Lung (tissue), 12 donors: ENCODE data around the gene TPRG1. TPM values are rescaled to one million over a fixed set of nuclear protein-coding genes. Genes with fewer than 3 reads are reported as not detected.

Source experiments
- ATAC-seq: fragments of 200-7000 bp; cut with Tn5 transposase; one replicate; pipeline ENCODE4 v1.9.1; 2020; ENCODE audit warnings: moderate number of reproducible peaks; ENCODE audit not compliant: insufficient read depth, low FRiP score
- DNase-seq, 3 donors: peaks; one replicate each; pipeline ENCODE4 v3.0.0-alpha.2; 2013 to 2017
- H3K27ac ChIP-seq, 2 donors: one replicate each; pipeline ENCODE4 v1.5.1; 2013; ENCODE audit warnings: mild to moderate bottlenecking in 2 of 2, moderate library complexity in 2 of 2, control low read depth in 1 of 2, inconsistent platforms in 1 of 2, low read depth in 1 of 2, low read length in 1 of 2
- H3K27me3 ChIP-seq, 3 donors: one replicate each; pipeline ENCODE4 v1.5.1; 2013; ENCODE audit warnings: low read length in 2 of 3; ENCODE audit not compliant: control insufficient read depth in 3 of 3, insufficient read depth in 3 of 3
- H3K36me3 ChIP-seq, 4 donors: one replicate each; pipeline ENCODE4 v1.5.1; 2013; ENCODE audit warnings: low read length in 4 of 4, mild to moderate bottlenecking in 1 of 4, moderate library complexity in 1 of 4; ENCODE audit not compliant: control insufficient read depth in 4 of 4, insufficient read depth in 4 of 4
- H3K4me1 ChIP-seq, 5 donors: one replicate each; pipeline ENCODE4 v1.5.1; 2013; ENCODE audit warnings: low read length in 5 of 5, mild to moderate bottlenecking in 2 of 5, moderate library complexity in 1 of 5; ENCODE audit not compliant: control insufficient read depth in 5 of 5, insufficient read depth in 5 of 5
- H3K4me3 ChIP-seq: one replicate; pipeline ENCODE4 v1.5.1; 2013; ENCODE audit warnings: mild to moderate bottlenecking, control low read depth, moderate library complexity
- H3K9ac ChIP-seq, 2 donors: one replicate each; pipeline ENCODE4 v1.5.1; 2013; ENCODE audit warnings: low read length in 2 of 2, control low read depth in 1 of 2; ENCODE audit not compliant: insufficient read depth in 1 of 2
- H3K9me3 ChIP-seq, 4 donors: one replicate each; pipeline ENCODE4 v1.5.1; 2013; ENCODE audit warnings: low read length in 3 of 4, mild to moderate bottlenecking in 1 of 4, moderate library complexity in 1 of 4; ENCODE audit not compliant: control insufficient read depth in 4 of 4, insufficient read depth in 3 of 4
- WGBS, 2 donors: extraction: QIAGEN DNeasy Blood & Tissue Kit; methylation state at CpG; one replicate each; pipeline ENCODE4 v1.1.7; 2013; 5-methylcytosine and 5-hydroxymethylcytosine counted together
- polyA plus RNA-seq, 2 donors: library from polyadenylated mRNA; stranded (reverse); fragments of 200-250 nt; gene quantifications; one replicate each; pipeline ENCODE4 v1.2.1, GENCODE V29; 2013
- total RNA-seq, 2 donors: library from RNA; depleted of rRNA in 1 of 2; stranded (reverse); fragments of >200 nt in 1 of 2; gene quantifications; one replicate each; pipeline ENCODE4 v1.2.1, GENCODE V29; 2014 to 2021
- TF ChIP-seq, protein P1 (sequence below): IDR thresholded peaks from 2 replicates; pipeline ENCODE4 v1.5.1; 2012; ENCODE audit warnings: mild to moderate bottlenecking; ENCODE audit errors: control extremely low read depth, extremely low read depth
- donor health status: control.
- donor health status: control.
- donor health status: Bipolar disorder and iron deficiency.
- donor health status: healthy.
- donor health status: DM: yes; HTN: yes; CAD: no.

The TPRG1 gene
- total and polyA plus RNA-seq, 4 donors: 3.7 to 13.8 (median 9.4) TPM

DNA sequence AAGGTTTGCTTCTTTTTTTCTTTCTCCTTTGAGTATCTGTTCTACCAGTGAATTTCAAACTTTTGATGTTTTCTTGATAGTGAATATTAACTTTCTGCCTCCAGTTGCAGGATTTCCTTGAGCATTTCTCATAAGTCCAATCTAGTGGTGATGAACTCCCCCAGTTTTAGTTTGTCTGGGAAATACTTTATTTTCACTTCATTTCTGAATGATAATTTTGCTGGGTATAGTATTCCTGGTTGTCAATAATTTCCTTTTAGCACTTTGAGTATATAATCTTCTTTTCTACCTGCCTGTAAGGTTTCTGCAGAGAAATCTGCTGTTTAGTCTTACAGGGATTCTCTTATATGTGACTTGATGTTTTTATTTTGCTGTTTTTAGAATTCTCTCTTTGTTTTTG lies 21.0 kb downstream of the TPRG1 start:
- H3K36me3 ChIP-seq: no peaks in the 10 kb centered on the region
- peaks cover 0 to 13% (median 11%) of the 10 kb centered on the region in 4 donors for H3K9me3 ChIP-seq
- no peak for ATAC-seq
- no peak overlapping the region for H3K27ac ChIP-seq
- no peak overlapping the region for H3K4me3 ChIP-seq
- H3K9ac ChIP-seq: no peak overlapping the region
- TF ChIP-seq, protein P1, sequence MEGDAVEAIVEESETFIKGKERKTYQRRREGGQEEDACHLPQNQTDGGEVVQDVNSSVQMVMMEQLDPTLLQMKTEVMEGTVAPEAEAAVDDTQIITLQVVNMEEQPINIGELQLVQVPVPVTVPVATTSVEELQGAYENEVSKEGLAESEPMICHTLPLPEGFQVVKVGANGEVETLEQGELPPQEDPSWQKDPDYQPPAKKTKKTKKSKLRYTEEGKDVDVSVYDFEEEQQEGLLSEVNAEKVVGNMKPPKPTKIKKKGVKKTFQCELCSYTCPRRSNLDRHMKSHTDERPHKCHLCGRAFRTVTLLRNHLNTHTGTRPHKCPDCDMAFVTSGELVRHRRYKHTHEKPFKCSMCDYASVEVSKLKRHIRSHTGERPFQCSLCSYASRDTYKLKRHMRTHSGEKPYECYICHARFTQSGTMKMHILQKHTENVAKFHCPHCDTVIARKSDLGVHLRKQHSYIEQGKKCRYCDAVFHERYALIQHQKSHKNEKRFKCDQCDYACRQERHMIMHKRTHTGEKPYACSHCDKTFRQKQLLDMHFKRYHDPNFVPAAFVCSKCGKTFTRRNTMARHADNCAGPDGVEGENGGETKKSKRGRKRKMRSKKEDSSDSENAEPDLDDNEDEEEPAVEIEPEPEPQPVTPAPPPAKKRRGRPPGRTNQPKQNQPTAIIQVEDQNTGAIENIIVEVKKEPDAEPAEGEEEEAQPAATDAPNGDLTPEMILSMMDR: no peak
- H3K4me1 ChIP-seq: no peaks in the 10 kb centered on the region
- DNase-seq: no peak
- H3K27me3 ChIP-seq: no peaks in the 10 kb centered on the region

DNA sequence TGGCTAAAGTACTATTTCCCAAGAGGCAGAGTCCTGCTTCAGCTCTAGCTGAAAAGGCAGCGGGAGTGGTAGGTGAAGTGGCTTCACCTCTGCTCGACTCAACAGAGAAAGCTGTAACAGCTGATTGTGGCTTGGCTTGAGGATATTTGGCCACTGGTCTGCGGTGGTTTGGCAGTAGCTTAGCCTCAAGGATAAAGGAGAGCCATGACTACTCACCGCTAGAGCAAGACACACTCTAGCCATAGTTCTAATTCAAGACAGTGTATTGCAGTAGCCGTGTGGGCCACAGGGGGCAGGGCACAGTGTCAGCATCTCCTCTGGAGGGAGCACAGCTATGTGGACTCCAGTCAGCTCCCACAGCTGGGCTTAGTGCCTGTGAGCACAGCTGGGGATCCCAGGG lies 23.5 kb downstream of the TPRG1 start:
- Histone ChIP-seq H3K4me1 (peaks cover 0 to 3% (median 0%) of the 10 kb centered on the region in 5 donors), H3K27me3 (no peaks in the 10 kb centered on the region), H3K9me3 (peaks cover 0 to 13% (median 11%) of the 10 kb centered on the region in 4 donors), H3K27ac (no peak overlapping the region), H3K4me3 (no peak overlapping the region), H3K36me3 (no peaks in the 10 kb centered on the region), H3K9ac (no peak overlapping the region)
- ATAC-seq (peak; percentile 58), DNase-seq (no peak)
- whole genome bisulfite sequencing, 2 donors: 76 to 87% methylated on average over 5 of the region's 5 CpGs
- TF ChIP-seq, protein P1: no peak

GRCh38 chr3:189202106-189202505 lies 30.3 kb downstream of the TPRG1 start:
- Histone ChIP-seq H3K4me1 (peaks cover 0 to 8% (median 0%) of the 10 kb centered on the region in 5 donors), H3K9ac (no peak overlapping the region), H3K9me3 (no peaks in the 10 kb centered on the region), H3K36me3 (no peaks in the 10 kb centered on the region), H3K27me3 (no peaks in the 10 kb centered on the region), H3K4me3 (no peak overlapping the region), H3K27ac (no peak overlapping the region)
- DNase-seq (no peak), ATAC-seq (no peak)
- 78 to 86% methylated on average over 6 of the region's 6 CpGs for WGBS, 2 donors
- TF ChIP-seq, protein P1: no peak

DNA sequence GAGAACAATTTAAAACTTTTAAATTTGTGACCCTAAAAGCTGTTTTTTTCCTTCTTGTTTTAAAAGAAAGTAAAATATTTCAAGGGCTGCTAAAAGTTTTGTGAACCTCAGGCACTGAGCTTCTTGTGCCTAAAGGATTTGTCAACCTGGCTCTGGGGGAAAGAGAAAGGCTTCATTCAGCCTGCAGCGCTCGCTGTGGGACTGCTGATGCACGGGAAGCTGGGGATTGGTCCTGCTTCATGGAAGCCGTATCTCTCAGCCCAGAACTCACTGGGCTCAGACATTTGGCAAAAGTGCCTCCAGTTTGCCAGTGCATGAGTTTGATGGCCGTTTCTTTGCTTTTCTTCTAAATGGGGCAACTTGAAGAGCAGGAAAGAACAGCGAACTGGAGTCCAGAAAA lies 30.8 kb downstream of the TPRG1 start:
- no peaks in the 10 kb centered on the region for H3K36me3 ChIP-seq
- WGBS, 2 donors: 62 to 72% methylated on average over 6 of the region's 6 CpGs

More for the DNA sequence above, 30.8 kb downstream of the TPRG1 start:
- Histone ChIP-seq H3K9ac (no peak overlapping the region), H3K27me3 (no peaks in the 10 kb centered on the region), H3K9me3 (no peaks in the 10 kb centered on the region), H3K4me1 (peaks cover 0 to 8% (median 0%) of the 10 kb centered on the region in 5 donors), H3K4me3 (no peak overlapping the region), H3K27ac (no peak overlapping the region)
- ATAC-seq: no peak
- TF ChIP-seq, protein P1: no peak
- DNase-seq: no peak
